Measurements from ENCODE around the gene C1orf21. TPM values are rescaled to one million over a fixed set of nuclear protein-coding genes. Genes with fewer than 3 reads are reported as not detected.

The C1orf21 gene
- total RNA-seq, 4 donors from 2014 or later, result 24.0 to 43.0 (median 40.3) TPM

DNA sequence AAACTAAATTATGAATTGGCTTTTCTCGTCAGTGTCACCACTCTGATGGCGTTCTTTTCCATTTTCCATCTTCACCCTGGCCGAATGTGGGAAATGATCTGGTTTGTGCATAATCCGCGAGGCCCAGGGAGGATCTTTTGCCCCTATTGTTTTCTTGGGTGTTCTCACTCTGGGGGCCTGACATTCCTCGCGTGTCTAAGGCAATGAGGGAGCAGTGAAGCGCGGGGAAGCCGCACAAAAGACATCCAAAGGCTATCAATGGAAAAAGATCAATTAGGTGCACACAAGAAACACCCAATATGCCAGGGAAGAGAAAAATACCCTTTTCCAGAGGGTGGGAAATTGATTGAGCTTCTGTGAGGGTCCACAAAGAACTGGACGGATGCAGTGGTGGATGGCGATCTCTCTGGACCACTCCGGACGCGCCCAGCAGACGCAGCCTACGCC is 941 bp upstream of the C1orf21 start:
- no peak for ATAC-seq (ENCODE audit: low FRiP score)
- TF ChIP-seq, protein P1, sequence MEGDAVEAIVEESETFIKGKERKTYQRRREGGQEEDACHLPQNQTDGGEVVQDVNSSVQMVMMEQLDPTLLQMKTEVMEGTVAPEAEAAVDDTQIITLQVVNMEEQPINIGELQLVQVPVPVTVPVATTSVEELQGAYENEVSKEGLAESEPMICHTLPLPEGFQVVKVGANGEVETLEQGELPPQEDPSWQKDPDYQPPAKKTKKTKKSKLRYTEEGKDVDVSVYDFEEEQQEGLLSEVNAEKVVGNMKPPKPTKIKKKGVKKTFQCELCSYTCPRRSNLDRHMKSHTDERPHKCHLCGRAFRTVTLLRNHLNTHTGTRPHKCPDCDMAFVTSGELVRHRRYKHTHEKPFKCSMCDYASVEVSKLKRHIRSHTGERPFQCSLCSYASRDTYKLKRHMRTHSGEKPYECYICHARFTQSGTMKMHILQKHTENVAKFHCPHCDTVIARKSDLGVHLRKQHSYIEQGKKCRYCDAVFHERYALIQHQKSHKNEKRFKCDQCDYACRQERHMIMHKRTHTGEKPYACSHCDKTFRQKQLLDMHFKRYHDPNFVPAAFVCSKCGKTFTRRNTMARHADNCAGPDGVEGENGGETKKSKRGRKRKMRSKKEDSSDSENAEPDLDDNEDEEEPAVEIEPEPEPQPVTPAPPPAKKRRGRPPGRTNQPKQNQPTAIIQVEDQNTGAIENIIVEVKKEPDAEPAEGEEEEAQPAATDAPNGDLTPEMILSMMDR (IDR thresholded peaks at IDR 0.05), result no peak
- DNase-seq (ENCODE audit: low spot score), result no peak

DNA sequence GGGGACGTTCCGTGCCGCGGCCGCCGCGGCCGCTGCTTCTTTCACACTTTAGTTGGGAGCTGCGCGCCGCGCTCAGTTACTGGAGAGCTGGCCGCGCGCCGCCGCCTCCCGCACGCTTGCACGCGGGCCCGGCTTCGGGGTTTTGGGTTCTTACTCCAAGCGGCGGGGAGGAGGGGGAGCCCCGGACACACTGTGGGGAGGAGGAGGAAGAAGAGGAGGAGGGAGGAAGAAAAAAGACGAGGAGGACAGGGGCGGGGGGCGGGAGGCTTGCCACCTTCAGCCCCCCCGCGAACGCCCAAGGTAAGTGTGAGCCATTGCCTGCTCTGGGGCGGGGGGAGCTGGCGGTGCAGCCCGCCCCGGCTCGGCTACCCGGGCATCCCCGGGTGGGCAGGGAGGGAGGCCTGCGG is 243 bp downstream of the C1orf21 start:
- TF ChIP-seq, protein P1 (IDR thresholded peaks at IDR 0.05), result no peak
- no peak for DNase-seq (ENCODE audit: low spot score)
- ATAC-seq (ENCODE audit: low FRiP score), result no peak

DNA sequence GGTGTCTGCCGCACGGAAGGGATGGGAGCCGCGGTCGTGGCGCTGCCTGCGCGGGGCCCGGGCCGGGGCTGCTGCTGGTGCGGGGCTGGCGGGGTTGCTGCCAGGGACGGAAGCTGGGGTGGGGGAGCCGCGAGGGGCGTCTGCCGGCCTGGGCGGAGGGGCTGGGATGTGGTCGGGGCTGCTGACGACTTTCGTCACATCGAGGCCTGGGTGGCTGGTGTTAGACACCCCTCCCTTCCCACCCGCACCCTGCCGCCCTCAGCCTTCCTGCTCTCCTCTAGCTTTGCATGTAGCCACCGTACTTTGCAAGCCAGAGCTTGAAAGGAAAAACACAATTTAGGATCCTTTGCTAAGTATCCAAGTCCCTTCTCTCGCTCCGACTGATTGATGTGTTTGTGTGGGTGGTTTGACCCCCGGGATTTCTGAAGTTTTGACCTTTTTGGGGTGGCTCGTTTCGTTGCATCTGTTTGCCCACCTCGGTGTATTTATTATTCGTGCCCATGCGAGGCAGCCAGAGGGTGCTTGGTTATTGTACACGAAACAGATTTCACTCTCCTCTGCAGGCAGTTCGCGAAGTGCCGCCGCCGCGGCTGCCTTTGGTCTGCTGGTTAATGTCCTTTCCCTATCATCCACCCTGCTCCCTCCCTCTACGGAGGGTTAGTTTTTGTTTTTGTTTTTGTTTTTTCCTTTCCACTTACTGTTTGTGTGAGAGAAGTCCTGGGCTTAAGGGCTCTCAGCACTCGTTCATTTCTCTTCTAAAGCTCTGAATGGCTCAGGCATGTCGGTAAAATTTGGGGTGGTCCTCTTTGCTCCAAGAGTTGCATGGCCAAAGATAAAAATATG is 868 bp downstream of the C1orf21 start:
- peak; percentile 17 for ATAC-seq (ENCODE audit: low FRiP score)
- DNase-seq (ENCODE audit: low spot score), result no peak
- TF ChIP-seq, protein P1 (IDR thresholded peaks at IDR 0.05), result no peak

DNA sequence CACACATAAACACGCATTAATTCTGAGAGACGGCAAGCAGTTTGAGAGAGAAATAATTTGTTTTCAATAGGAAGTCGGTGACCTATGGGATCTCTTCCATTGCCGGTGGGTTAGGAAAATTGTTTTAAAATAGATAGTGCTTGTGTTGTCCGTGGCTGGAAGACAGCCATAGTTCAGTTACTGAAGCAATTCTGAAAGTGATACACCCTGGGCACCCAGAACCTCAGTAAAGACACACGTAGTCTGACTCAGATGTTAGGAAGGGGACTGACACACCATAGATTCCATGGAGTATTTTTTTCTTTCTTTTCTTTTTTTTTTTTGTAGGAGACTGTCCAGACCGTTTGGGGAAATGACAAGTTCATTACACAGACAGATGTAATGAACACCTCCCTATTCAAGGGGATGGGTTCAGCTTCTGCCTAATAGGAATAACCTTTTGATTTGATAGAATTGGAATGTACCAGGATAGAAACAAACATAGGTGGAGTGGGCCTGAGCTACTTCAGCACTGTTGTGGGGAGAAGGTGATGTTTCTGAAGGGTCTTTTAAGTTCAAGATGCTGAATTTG is 1.6 kb downstream of the C1orf21 start:
- no peak for DNase-seq (ENCODE audit: low spot score)
- TF ChIP-seq, protein P1 (IDR thresholded peaks at IDR 0.05), result no peak
- ATAC-seq (ENCODE audit: low FRiP score), result peak; percentile 66

DNA sequence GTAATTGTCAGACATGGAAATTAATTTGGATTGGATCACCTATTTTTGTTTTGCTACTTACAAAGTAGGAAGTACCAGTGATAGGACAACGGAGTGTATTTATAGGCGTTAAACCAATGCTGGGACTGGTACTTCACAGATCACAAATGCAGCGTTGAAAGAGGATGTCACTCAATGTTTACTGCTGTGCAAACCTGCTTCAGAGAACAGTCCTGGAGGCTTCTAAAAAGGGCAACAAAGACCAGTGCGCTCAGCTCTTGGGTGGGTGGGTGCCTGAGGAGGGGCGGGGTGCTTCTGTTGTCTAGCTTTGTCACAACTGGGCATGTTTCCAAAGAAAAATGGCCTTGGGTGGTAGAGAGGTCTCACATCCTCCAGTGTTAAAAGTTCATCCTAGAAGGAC is 2.1 kb downstream of the C1orf21 start:
- TF ChIP-seq, protein P1 (IDR thresholded peaks at IDR 0.05), result no peak
- ATAC-seq (ENCODE audit: low FRiP score), result no peak
- DNase-seq (ENCODE audit: low spot score), result no peak

DNA sequence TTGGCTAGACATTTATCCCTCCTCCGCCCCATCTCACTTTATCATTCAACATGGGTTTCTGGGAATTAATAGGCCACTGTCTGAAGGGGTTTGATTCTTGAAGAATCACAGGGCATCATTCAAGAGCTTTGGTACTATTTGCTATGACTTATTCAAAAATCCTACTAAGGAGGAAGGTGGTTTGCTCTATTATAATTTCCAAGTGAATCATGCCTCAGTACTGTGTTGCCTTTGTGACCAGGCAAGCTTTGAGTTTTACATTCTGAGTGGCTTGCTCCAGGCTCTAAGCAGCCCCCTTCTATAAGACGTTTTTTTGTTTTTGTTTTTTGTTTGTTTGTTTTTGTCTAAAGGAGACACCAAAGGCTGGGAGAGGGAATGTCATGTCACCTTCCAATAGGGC is 2.6 kb downstream of the C1orf21 start:
- no peak for ATAC-seq (ENCODE audit: low FRiP score)
- no peak for DNase-seq (ENCODE audit: low spot score)
- TF ChIP-seq, protein P1 (IDR thresholded peaks at IDR 0.05), result no peak

DNA sequence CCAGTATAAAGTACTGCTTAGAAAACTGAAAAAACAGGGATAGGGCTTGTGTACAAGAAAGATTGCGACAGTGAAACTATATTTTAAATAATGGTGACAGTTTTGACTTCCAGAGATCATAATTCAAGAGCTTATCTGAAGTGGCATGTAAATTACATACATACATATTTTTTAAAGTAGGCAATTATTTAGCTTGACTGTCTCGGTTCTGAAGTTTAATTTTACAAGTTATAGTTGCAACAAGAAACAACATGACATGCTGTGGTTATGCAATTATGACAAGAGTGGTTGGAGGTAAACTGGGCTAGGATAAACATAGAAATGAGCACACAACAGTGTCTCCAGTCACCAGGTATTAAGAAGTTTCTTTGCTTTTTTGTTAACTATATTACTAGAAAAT is 4.1 kb downstream of the C1orf21 start:
- DNase-seq (ENCODE audit: low spot score) (no peak), ATAC-seq (ENCODE audit: low FRiP score) (no peak)
- TF ChIP-seq, protein P1 (IDR thresholded peaks at IDR 0.05), result no peak

Measured in omental fat pad (tissue), 4 donors.